Measurements from ENCODE around the gene TMEM132C. TPM values are rescaled to one million over a fixed set of nuclear protein-coding genes. Genes with fewer than 3 reads are reported as not detected.

Gene TMEM132C
- total RNA-seq, 1 donor from 2014 or later: not detected

DNA sequence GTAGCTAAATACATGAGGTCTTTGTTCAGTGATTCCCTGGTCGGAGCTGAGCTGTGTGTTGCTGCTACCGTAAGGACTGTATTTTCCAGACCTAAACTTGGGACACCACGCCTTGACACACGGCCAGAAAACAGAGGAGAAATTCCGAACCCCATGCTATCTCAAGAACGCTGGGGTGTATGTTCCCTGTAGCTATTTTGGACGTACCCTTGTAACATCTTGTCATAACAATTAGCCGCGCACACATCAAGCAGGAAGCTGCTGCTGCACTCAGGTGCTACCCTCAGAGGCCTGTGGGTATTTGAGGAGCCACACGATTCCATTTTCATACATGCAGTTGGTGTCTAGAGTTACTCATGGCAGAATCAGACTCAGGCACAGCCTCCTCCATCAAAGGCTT is 255.0 kb downstream of the TMEM132C start:
- no peak overlapping the region for H3K27ac Mint-ChIP-seq
- H3K4me3 Mint-ChIP-seq: no peak overlapping the region
- H3K4me1 Mint-ChIP-seq: no peaks in the 10 kb centered on the region
- DNase-seq (no peak), ATAC-seq (ENCODE audit: low read depth) (no peak)
- H3K36me3 Mint-ChIP-seq (ENCODE audit: low read depth): no peaks in the 10 kb centered on the region
- TF ChIP-seq, protein P1, sequence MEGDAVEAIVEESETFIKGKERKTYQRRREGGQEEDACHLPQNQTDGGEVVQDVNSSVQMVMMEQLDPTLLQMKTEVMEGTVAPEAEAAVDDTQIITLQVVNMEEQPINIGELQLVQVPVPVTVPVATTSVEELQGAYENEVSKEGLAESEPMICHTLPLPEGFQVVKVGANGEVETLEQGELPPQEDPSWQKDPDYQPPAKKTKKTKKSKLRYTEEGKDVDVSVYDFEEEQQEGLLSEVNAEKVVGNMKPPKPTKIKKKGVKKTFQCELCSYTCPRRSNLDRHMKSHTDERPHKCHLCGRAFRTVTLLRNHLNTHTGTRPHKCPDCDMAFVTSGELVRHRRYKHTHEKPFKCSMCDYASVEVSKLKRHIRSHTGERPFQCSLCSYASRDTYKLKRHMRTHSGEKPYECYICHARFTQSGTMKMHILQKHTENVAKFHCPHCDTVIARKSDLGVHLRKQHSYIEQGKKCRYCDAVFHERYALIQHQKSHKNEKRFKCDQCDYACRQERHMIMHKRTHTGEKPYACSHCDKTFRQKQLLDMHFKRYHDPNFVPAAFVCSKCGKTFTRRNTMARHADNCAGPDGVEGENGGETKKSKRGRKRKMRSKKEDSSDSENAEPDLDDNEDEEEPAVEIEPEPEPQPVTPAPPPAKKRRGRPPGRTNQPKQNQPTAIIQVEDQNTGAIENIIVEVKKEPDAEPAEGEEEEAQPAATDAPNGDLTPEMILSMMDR (IDR thresholded peaks at IDR 0.05): no peak
- ChIA-PET POLR2A (no interaction called here), CTCF (no interaction called here)
- no peaks in the 10 kb centered on the region for H3K9me3 Mint-ChIP-seq
- intact Hi-C loops (cut with micrococcal nuclease): no loop called here
- H3K27me3 Mint-ChIP-seq: no peaks in the 10 kb centered on the region

DNA sequence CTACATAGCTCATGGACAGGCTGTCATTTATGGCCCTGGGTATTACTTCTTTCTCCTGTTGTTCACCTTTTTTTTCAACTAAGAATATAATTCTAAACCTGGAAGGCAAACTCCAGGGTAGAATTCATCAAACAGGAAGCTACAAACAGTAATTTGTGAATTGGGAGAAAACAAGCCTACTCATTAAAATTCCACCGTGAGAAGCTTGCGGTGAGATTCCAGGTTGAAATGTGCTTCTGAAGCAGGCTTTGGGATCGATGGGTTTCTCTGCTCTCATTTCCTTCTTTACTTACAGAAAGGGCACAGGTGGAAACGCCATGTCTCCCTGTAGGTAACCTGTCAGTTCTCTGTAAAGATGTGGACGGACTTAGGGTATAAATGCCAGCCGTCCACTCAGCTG is 257.5 kb downstream of the TMEM132C start:
- H3K36me3 Mint-ChIP-seq (ENCODE audit: low read depth): no peaks in the 10 kb centered on the region
- no peak for DNase-seq
- ChIA-PET POLR2A (no interaction called here), CTCF (no interaction called here)
- intact Hi-C loops (cut with micrococcal nuclease): no loop called here
- TF ChIP-seq, protein P1 (IDR thresholded peaks at IDR 0.05): no peak
- H3K4me1 Mint-ChIP-seq: no peaks in the 10 kb centered on the region
- no peaks in the 10 kb centered on the region for H3K9me3 Mint-ChIP-seq
- H3K27me3 Mint-ChIP-seq: no peaks in the 10 kb centered on the region
- no peak for ATAC-seq (ENCODE audit: low read depth)
- H3K4me3 Mint-ChIP-seq: no peak overlapping the region
- no peak overlapping the region for H3K27ac Mint-ChIP-seq

DNA sequence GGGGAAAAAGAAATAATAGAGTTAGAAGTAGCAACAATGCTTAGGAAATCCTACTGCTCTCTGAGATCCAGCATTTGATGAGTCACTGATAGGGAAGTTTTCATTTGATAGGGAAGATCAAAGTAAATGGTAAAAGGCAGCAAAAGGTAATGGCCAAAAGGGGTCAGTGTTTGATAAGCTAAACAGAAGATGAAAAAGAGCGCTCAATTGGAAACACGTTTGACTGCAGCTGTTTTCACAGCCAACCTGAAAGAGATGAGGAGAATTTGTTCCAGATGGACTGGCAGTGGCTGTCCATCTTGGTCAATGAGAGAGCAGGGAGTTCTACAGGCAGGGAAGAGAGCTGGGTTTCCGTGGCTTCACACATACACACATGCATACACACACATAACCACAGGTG is 264.2 kb downstream of the TMEM132C start:
- POLR2A ChIA-PET: no interaction called here
- Mint-ChIP-seq H3K27ac (no peak overlapping the region), H3K27me3 (no peaks in the 10 kb centered on the region), H3K9me3 (no peaks in the 10 kb centered on the region), H3K4me3 (no peak overlapping the region), H3K36me3 (ENCODE audit: low read depth) (no peaks in the 10 kb centered on the region), H3K4me1 (no peaks in the 10 kb centered on the region)
- CTCF ChIA-PET: no interaction called here
- ATAC-seq (ENCODE audit: low read depth) (no peak), DNase-seq (no peak)
- TF ChIP-seq, protein P1 (IDR thresholded peaks at IDR 0.05): no peak
- intact Hi-C loops (cut with micrococcal nuclease): no loop called here

DNA sequence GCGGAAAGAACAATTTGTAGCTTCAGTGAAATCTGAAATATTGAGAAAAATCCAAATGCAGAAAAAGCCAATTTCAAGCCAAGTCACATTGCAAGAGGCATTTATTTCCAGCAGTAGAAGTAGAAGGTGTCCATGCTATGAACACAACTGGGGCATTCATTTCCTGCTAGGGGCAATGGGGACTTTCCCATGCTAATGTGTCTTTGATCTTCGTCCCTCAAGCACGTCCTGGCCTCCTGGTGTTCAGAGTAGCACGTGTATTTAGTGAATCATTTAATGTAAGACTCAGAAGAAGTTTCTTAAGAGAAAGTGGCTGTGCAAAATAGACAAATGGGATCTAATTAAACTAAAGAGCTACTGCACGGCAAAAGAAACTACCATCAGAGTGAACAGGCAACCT is 267.9 kb downstream of the TMEM132C start:
- H3K27ac Mint-ChIP-seq: no peak overlapping the region
- H3K27me3 Mint-ChIP-seq: no peaks in the 10 kb centered on the region
- ChIA-PET CTCF (no interaction called here), POLR2A (no interaction called here)
- TF ChIP-seq, protein P1 (IDR thresholded peaks at IDR 0.05): no peak
- intact Hi-C loops (cut with micrococcal nuclease): no loop called here
- no peaks in the 10 kb centered on the region for H3K36me3 Mint-ChIP-seq (ENCODE audit: low read depth)
- no peak for DNase-seq
- peaks cover 15% of the 10 kb centered on the region for H3K9me3 Mint-ChIP-seq
- no peaks in the 10 kb centered on the region for H3K4me1 Mint-ChIP-seq
- ATAC-seq (ENCODE audit: low read depth): no peak
- no peak overlapping the region for H3K4me3 Mint-ChIP-seq

DNA sequence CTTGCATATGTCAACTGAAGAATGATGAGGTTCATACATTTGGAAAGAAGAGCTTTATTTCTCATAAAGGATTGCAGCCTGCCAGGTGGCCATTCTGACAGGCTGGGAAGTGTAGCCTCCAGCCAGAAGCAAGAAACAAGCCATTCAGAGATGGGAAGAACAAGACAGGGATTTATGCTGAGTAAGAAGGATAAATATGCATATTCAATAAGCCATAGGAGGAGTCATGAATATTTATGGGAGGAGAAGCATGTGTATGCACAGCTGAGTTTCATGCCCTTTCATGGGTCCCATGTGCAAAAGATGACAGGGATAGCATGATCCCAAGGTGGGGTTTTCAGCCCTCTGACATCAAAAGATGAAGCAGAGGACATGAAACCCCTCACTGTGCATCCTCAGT is 269.8 kb downstream of the TMEM132C start:
- Mint-ChIP-seq H3K36me3 (ENCODE audit: low read depth) (no peaks in the 10 kb centered on the region), H3K9me3 (peaks cover 15% of the 10 kb centered on the region), H3K4me3 (no peak overlapping the region), H3K27me3 (no peaks in the 10 kb centered on the region), H3K27ac (no peak overlapping the region), H3K4me1 (no peaks in the 10 kb centered on the region)
- ChIA-PET POLR2A (no interaction called here), CTCF (no interaction called here)
- DNase-seq (no peak), ATAC-seq (ENCODE audit: low read depth) (no peak)
- intact Hi-C loops (cut with micrococcal nuclease): no loop called here
- TF ChIP-seq, protein P1 (IDR thresholded peaks at IDR 0.05): no peak

All from activated B cell treated with CpG ODN at 0.5 μM for 24 hours (primary cell).